Ishikawa (cell line): ENCODE measurements around the gene CORO2B.

Experiments
- CREB1 ChIP-seq: IDR thresholded peaks from 2 replicates; pipeline ENCODE4 v1.6.1; 2012; ENCODE audit warnings: low read depth
- EGR1 ChIP-seq: IDR thresholded peaks from 2 replicates; pipeline ENCODE4 v1.6.1; 2012
- EP300 ChIP-seq: IDR thresholded peaks from 2 replicates; pipeline ENCODE4 v1.6.1; 2012; ENCODE audit warnings: borderline replicate concordance
- FOXM1 ChIP-seq: IDR thresholded peaks from 2 replicates; pipeline ENCODE4 v1.6.1; 2012; ENCODE audit warnings: low read depth, borderline replicate concordance
- RAD21 ChIP-seq: IDR thresholded peaks from 2 replicates; pipeline ENCODE4 v1.6.1; 2012; ENCODE audit warnings: low read depth
- TAF1 ChIP-seq: IDR thresholded peaks from 2 replicates; pipeline ENCODE4 v1.6.1; 2012; ENCODE audit warnings: low read depth, mild to moderate bottlenecking
- TCF12 ChIP-seq: IDR thresholded peaks from 2 replicates; pipeline ENCODE4 v1.6.1; 2012; ENCODE audit warnings: low read depth
- TEAD4 ChIP-seq: IDR thresholded peaks from 2 replicates; pipeline ENCODE4 v1.6.1; 2012
- YY1 ChIP-seq: IDR thresholded peaks from 2 replicates; pipeline ENCODE4 v1.6.1; 2012; ENCODE audit warnings: low read depth
- ZBTB7A ChIP-seq: IDR thresholded peaks from 2 replicates; pipeline ENCODE4 v1.6.1; 2012; ENCODE audit warnings: low read depth
- TF ChIP-seq, protein P1 (sequence below): IDR thresholded peaks from 2 replicates; pipeline ENCODE4 v1.6.1; 2012
- TF ChIP-seq, protein P2 (sequence below): IDR thresholded peaks from 2 replicates; pipeline ENCODE4 v1.6.1; 2012; ENCODE audit warnings: low read depth, mild to moderate bottlenecking

DNA sequence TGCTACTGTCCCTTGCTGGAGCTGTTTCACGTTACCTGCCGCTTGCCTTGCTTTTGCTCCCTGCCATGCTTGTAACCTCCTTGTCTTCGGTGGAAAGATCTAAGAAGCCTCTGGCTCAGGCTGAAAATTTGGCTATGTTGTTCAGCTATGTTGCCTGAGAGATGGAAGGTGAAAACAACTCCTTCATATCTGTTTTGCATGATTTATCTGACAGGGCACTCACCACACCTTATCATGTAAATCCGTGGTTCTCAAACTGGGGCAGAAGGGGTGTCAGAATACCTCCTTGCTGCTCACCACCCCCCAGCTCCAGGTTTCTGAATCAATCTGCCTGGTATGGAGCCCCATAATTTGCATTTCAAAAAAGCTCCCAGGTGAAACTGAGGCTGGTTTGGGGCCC is 6.5 kb upstream of the CORO2B start:
- no peak for TF ChIP-seq CREB1
- TF ChIP-seq TEAD4, result no peak
- TF ChIP-seq EP300, result no peak
- TF ChIP-seq TCF12, result no peak
- TF ChIP-seq, protein P1, sequence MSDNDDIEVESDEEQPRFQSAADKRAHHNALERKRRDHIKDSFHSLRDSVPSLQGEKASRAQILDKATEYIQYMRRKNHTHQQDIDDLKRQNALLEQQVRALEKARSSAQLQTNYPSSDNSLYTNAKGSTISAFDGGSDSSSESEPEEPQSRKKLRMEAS, result no peak
- no peak for TF ChIP-seq YY1
- no peak for TF ChIP-seq ZBTB7A
- TF ChIP-seq RAD21, result no peak
- TF ChIP-seq FOXM1, result no peak
- TF ChIP-seq TAF1, result no peak
- TF ChIP-seq, protein P2, sequence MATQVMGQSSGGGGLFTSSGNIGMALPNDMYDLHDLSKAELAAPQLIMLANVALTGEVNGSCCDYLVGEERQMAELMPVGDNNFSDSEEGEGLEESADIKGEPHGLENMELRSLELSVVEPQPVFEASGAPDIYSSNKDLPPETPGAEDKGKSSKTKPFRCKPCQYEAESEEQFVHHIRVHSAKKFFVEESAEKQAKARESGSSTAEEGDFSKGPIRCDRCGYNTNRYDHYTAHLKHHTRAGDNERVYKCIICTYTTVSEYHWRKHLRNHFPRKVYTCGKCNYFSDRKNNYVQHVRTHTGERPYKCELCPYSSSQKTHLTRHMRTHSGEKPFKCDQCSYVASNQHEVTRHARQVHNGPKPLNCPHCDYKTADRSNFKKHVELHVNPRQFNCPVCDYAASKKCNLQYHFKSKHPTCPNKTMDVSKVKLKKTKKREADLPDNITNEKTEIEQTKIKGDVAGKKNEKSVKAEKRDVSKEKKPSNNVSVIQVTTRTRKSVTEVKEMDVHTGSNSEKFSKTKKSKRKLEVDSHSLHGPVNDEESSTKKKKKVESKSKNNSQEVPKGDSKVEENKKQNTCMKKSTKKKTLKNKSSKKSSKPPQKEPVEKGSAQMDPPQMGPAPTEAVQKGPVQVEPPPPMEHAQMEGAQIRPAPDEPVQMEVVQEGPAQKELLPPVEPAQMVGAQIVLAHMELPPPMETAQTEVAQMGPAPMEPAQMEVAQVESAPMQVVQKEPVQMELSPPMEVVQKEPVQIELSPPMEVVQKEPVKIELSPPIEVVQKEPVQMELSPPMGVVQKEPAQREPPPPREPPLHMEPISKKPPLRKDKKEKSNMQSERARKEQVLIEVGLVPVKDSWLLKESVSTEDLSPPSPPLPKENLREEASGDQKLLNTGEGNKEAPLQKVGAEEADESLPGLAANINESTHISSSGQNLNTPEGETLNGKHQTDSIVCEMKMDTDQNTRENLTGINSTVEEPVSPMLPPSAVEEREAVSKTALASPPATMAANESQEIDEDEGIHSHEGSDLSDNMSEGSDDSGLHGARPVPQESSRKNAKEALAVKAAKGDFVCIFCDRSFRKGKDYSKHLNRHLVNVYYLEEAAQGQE, result no peak
- no peak for TF ChIP-seq EGR1
